GM12874 (cell line): ENCODE results near the gene DOCK11.

ENCODE experiments used
- TF ChIP-seq, protein P1 (sequence below): IDR thresholded peaks from 2 replicates; pipeline ENCODE4 v1.5.1; 2011; ENCODE audit warnings: low read depth, mild to moderate bottlenecking, control low read depth, low read length, moderate library complexity; ENCODE audit not compliant: insufficient read depth

Gene DOCK11

DNA sequence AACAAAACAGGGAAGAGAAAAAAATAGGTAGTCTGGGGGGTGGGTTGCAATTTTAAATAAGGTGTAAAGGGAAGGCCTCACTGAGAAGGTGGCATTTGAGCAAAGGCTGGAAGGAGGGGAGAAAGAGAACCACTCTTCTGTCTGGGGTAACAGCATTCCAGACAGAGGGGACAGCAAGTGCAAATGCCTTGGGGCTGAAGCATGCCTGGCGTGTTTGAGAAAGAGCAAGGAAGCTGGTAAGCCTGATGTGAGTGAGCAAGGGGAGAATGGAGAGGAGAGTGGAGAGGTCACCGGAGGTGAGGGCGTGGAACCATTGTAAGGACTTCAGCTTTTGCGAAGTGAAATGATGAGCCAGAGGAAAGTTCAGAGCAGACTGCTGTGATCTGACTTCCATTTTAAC, 19.7 kb upstream of the DOCK11 start:
- TF ChIP-seq, protein P1, sequence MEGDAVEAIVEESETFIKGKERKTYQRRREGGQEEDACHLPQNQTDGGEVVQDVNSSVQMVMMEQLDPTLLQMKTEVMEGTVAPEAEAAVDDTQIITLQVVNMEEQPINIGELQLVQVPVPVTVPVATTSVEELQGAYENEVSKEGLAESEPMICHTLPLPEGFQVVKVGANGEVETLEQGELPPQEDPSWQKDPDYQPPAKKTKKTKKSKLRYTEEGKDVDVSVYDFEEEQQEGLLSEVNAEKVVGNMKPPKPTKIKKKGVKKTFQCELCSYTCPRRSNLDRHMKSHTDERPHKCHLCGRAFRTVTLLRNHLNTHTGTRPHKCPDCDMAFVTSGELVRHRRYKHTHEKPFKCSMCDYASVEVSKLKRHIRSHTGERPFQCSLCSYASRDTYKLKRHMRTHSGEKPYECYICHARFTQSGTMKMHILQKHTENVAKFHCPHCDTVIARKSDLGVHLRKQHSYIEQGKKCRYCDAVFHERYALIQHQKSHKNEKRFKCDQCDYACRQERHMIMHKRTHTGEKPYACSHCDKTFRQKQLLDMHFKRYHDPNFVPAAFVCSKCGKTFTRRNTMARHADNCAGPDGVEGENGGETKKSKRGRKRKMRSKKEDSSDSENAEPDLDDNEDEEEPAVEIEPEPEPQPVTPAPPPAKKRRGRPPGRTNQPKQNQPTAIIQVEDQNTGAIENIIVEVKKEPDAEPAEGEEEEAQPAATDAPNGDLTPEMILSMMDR: no peak

DNA sequence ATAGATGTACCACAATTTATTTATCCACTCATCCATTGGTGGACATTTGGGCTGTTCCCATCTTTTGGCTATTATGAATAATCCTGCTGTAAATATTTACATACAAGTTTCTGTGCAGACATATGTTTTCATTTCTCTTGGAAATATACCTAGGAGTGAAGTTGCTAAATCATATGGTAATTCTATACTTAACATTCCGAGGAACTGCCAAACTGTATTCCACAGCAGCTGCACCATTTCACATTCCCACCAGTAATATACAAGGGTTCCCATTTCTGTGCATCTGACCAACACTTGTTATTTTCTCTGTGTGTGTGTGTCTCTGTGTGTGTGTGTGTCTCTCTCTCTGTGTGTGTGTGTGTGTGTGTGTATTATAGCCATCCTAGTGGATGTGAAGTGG, 15.4 kb upstream of the DOCK11 start:
- TF ChIP-seq, protein P1: no peak

DNA sequence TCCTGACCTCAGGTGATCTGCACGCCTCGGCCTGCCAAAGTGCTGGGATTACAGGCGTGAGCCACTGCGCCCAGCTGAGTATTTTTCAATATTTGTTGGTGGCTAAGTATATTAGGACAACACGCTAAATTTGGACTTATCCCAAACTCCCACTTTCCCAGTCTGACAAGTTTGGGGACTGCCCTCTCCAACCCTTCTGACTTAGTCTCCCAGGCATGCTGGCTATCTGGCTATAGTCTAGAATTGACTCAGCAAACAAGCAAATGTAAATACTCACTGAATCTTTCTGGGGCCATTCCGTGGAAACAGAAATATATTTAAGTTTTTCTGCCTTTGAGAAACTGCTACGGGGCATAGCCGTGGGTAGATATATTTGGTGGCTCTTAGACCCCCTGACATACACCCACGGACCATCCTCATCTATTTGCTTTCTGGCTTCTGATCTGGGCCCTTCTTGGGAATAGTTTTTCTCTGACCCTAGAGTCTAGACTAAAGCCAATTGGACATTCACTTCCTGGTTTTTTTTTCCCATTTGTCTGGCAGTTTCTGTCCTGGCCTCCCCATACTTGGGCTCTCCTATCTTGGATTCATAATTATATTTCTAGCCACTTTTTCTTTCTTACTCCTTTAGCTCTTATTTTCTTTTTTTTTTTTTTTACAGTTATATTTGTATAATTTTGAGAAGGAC, 11.3 kb upstream of the DOCK11 start:
- TF ChIP-seq, protein P1: no peak

DNA sequence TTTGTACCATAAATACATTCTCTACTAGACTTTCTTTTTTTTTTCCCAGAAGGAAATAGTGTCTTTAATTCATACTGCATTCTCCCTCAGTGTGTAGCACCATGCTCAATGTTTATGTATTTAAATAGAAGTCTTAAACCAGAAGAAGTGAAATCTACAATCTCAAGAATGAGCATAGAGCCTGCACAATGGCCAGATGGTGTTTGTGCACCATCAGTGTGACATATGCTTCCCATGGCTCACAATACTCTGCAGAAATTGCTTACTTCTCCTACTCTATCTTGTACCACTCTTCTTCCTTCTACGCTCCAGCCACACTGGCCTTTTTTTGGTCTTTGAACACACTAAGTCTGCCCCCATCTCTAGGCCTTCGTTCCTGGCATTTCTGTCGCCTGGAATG, 2.6 kb upstream of the DOCK11 start:
- TF ChIP-seq, protein P1: no peak

DNA sequence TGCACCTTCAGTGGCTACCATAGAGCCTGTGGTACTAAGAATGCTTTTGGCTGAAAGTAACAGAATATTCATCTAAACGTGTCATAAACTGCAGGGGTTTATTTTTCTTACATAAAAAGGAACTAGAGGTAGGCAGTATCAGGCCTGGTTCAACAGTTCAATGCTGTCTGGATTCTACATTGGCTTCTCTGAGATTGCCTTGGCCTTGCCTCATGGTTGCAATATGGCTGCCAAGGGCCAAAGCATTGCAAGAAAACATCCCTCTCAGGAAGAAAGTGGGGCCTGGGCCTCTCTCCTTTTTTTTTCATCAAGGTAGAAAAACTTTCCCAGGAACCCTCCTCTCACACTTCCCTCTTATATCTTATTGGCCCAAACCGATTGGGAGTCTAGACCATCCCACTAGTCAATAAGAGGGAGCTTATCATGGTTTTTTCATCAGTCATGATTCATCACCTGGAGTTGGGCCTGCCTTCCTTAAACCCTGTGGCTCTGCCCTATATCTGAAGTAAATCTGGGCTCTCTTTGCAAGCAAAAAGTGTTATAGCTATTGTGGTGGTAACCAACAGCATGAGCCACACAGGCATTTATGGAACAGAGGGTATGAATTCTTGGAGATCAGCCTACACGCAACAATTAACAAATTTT, 1.8 kb upstream of the DOCK11 start:
- TF ChIP-seq, protein P1: no peak

DNA sequence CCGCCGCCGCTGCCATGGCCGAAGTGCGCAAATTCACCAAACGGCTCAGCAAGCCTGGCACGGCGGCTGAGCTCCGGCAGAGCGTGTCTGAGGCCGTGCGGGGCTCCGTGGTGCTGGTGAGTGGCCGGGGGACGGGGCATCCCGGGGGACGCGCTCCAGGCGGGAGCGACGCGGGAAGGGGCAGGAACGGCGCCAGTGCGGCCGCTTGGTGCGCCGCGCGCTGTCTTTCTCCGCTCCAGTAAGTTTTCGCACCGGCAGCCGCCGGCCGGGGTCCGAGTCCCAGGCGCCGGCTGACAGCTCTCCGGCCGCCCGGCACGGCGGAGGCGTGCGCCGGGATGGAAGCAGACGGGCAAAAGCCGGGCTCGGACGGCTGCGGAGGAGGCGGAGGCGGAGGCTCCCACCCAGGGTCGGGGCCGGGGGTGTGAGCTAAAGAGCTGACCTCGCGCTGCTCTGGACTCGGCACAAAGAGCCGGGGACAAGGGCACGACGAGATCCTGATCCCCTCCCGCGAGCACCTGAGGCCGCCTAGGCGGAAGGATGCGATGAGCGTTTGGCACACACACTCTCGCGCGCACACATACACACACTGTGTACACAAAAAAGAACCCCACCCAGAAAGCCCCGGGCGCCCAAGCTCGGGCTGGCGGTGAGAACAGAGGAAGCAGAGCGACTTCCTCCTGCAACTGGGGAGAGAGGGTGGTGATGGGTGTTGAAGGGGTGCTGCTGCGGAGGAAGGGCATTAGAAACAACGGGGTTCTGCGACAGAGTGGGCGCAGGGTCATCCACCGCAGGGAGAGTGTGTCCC, 545 bp downstream of the DOCK11 start:
- TF ChIP-seq, protein P1: no peak

DNA sequence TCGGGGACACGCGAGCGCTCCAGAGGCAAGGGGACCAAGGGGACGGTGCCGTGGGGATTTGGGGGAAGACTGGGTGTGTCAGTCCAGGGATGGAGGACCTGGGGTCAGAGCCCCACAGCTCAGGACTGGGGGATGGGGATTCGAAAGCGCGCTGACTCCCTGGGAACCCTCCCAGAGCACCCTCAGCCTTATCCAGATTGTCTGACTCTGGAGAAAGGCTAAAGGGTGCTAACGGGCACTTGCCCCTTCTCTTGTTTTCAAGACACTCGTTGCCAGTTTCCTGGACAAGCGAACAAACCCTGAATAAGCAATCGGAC, 1.1 kb downstream of the DOCK11 start:
- TF ChIP-seq, protein P1: no peak
